Neural progenitor cell (in vitro differentiated cells): Measurements from ENCODE around the gene NOS3.

Source experiments
- EZH2 ChIP-seq: fragments of 200-600 bp; sonication (generic); IDR thresholded peaks from 2 replicates; pipeline ENCODE4 v1.6.1; 2017; ENCODE audit warnings: antibody characterized with exemption, mild to moderate bottlenecking, moderate library complexity
- EZH2phosphoT487 ChIP-seq: fragments of 200-600 bp; sonication (generic); IDR thresholded peaks from 2 replicates; pipeline ENCODE4 v1.6.1; 2017; ENCODE audit warnings: antibody characterized with exemption
- TF ChIP-seq, protein P1 (sequence below): fragments of 200-600 bp; sonication (generic); IDR thresholded peaks from 2 replicates; pipeline ENCODE4 v1.5.1; 2017; ENCODE audit warnings: antibody characterized with exemption, mild to moderate bottlenecking

DNA sequence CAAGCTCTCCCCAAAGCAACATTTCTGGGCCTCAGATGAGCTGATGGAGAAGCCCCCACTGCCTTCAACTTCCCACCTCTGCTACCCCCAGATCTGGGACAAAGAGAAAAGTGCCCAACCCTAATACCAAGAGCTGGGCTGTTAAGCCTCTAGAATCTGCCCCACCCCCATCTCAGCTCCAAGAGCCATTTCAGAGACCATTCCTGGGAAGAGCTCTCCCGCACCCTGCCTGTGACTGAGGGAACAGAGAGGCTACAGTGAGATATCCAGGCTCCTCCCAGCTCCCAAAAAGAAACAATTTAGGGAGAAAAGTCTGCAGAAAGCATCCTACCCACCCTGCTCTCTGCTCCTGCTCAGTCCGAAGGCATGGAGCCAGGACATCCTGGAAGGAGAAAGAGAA, 10.2 kb upstream of the NOS3 start:
- TF ChIP-seq EZH2 (no peak), EZH2phosphoT487 (no peak)
- TF ChIP-seq, protein P1, sequence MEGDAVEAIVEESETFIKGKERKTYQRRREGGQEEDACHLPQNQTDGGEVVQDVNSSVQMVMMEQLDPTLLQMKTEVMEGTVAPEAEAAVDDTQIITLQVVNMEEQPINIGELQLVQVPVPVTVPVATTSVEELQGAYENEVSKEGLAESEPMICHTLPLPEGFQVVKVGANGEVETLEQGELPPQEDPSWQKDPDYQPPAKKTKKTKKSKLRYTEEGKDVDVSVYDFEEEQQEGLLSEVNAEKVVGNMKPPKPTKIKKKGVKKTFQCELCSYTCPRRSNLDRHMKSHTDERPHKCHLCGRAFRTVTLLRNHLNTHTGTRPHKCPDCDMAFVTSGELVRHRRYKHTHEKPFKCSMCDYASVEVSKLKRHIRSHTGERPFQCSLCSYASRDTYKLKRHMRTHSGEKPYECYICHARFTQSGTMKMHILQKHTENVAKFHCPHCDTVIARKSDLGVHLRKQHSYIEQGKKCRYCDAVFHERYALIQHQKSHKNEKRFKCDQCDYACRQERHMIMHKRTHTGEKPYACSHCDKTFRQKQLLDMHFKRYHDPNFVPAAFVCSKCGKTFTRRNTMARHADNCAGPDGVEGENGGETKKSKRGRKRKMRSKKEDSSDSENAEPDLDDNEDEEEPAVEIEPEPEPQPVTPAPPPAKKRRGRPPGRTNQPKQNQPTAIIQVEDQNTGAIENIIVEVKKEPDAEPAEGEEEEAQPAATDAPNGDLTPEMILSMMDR, result peak; percentile 39
